SH-SY5Y (cell line): ENCODE data around the gene ALDH6A1.

Experiments used
- GATA2 ChIP-seq: IDR thresholded peaks from 2 replicates; pipeline ENCODE4 v1.6.1; 2011; ENCODE audit warnings: mild to moderate bottlenecking, low read depth, low read length
- GATA3 ChIP-seq: IDR thresholded peaks from 2 replicates; pipeline ENCODE4 v1.6.1; 2011; ENCODE audit warnings: low read depth, mild to moderate bottlenecking, low read length, moderate library complexity

ALDH6A1 gene

GRCh38 chr14:74065746-74066575, 18.3 kb downstream of the ALDH6A1 start:
- no peak for TF ChIP-seq GATA3
- no peak for TF ChIP-seq GATA2

- no peak for TF ChIP-seq GATA3
- no peak for TF ChIP-seq GATA2
Observed at GRCh38 chr14:74064883-74065282, 19.4 kb downstream of the ALDH6A1 start.

GRCh38 chr14:74064426-74064825, 19.8 kb downstream of the ALDH6A1 start:
- TF ChIP-seq GATA2: no peak
- TF ChIP-seq GATA3: no peak

- no peak for TF ChIP-seq GATA3
- no peak for TF ChIP-seq GATA2
Observed at GRCh38 chr14:74062809-74063150, 21.5 kb downstream of the ALDH6A1 start.

GRCh38 chr14:74049876-74050495, 34.3 kb downstream of the ALDH6A1 start:
- TF ChIP-seq GATA2 (no peak), GATA3 (no peak)

GRCh38 chr14:74048281-74048680, 36.0 kb downstream of the ALDH6A1 start:
- TF ChIP-seq GATA3 (no peak), GATA2 (no peak)

- no peak for TF ChIP-seq GATA3
- no peak for TF ChIP-seq GATA2
Observed at GRCh38 chr14:74045522-74045921, 38.7 kb downstream of the ALDH6A1 start.

- TF ChIP-seq GATA3: no peak
- TF ChIP-seq GATA2: no peak
Observed at GRCh38 chr14:74042296-74042695, 42.0 kb downstream of the ALDH6A1 start.

GRCh38 chr14:74038020-74038859, 46.0 kb downstream of the ALDH6A1 start:
- TF ChIP-seq GATA3: no peak
- no peak for TF ChIP-seq GATA2

GRCh38 chr14:74035556-74035955, 48.7 kb downstream of the ALDH6A1 start:
- TF ChIP-seq GATA3 (no peak), GATA2 (no peak)

- TF ChIP-seq GATA2 (no peak), GATA3 (no peak)
Observed at GRCh38 chr14:74034572-74034971, 49.7 kb downstream of the ALDH6A1 start.

- TF ChIP-seq GATA3 (no peak), GATA2 (no peak)
Observed at GRCh38 chr14:74029136-74029535, 55.1 kb downstream of the ALDH6A1 start.

- no peak for TF ChIP-seq GATA3
- TF ChIP-seq GATA2: no peak
Observed at GRCh38 chr14:74022346-74022745, 61.9 kb downstream of the ALDH6A1 start.

- no peak for TF ChIP-seq GATA3
- TF ChIP-seq GATA2: no peak
Observed at GRCh38 chr14:74019408-74020137, 64.7 kb downstream of the ALDH6A1 start.
